AG08396 (cell line): Measurements from ENCODE around the gene MAPK8IP3.

Experiments used
- DNase-seq: peaks from one replicate; pipeline ENCODE4 v3.0.0; 2012; ENCODE audit warnings: low spot score, mixed read lengths

Gene MAPK8IP3

GRCh38 chr16:1705688-1706385 is at the start of gene MAPK8IP3:
TSS of gene MAPK8IP3 (plus strand) at chr16:1706195. CDS start at chr16:1706340, 145 bp downstream.
- peak; percentile 99 for DNase-seq

GRCh38 chr16:1656808-1657617 is 49.0 kb upstream of the MAPK8IP3 start:
- no peak for DNase-seq

GRCh38 chr16:1657841-1658240 is 48.2 kb upstream of the MAPK8IP3 start:
- no peak for DNase-seq

- no peak for DNase-seq
Observed at GRCh38 chr16:1659031-1659430, 47.0 kb upstream of the MAPK8IP3 start.

- DNase-seq = no peak
Observed at GRCh38 chr16:1661826-1662225, 44.2 kb upstream of the MAPK8IP3 start.

- no peak for DNase-seq
Observed at GRCh38 chr16:1662543-1662942, 43.5 kb upstream of the MAPK8IP3 start.

GRCh38 chr16:1665829-1666228 is 40.2 kb upstream of the MAPK8IP3 start:
- DNase-seq = no peak

- DNase-seq = no peak
Observed at GRCh38 chr16:1666316-1666715, 39.7 kb upstream of the MAPK8IP3 start.

- no peak for DNase-seq
Observed at GRCh38 chr16:1667271-1667670, 38.7 kb upstream of the MAPK8IP3 start.

- DNase-seq = no peak
Observed at GRCh38 chr16:1667916-1668315, 38.1 kb upstream of the MAPK8IP3 start.

GRCh38 chr16:1668612-1669319 is 37.2 kb upstream of the MAPK8IP3 start:
- DNase-seq = no peak

GRCh38 chr16:1669698-1670097 is 36.3 kb upstream of the MAPK8IP3 start:
- no peak for DNase-seq

GRCh38 chr16:1670371-1670770 is 35.6 kb upstream of the MAPK8IP3 start:
- DNase-seq = no peak

- DNase-seq = no peak
Observed at GRCh38 chr16:1670866-1671265, 35.1 kb upstream of the MAPK8IP3 start.

- DNase-seq = no peak
Observed at GRCh38 chr16:1673424-1674151, 32.4 kb upstream of the MAPK8IP3 start.

- DNase-seq = no peak
Observed at GRCh38 chr16:1674306-1674705, 31.7 kb upstream of the MAPK8IP3 start.

GRCh38 chr16:1674751-1675664 is 31.0 kb upstream of the MAPK8IP3 start:
- peak; percentile 85 for DNase-seq

GRCh38 chr16:1676661-1677060 is 29.3 kb upstream of the MAPK8IP3 start:
- DNase-seq = no peak

- DNase-seq = no peak
Observed at GRCh38 chr16:1677339-1677738, 28.7 kb upstream of the MAPK8IP3 start.

- DNase-seq = peak; percentile 99
Observed at GRCh38 chr16:1677942-1678499, 28.0 kb upstream of the MAPK8IP3 start, which contains the start of gene JPT2. TSS of gene JPT2 (plus strand) at chr16:1678279. CDS start at chr16:1678313, 34 bp downstream.
